SK-N-SH treated with all-trans-retinoic acid at 6 μM for 48 hours (cell line): ENCODE measurements around the gene TMEM170A.

Experiments
- ATAC-seq: fragments of 200-7000 bp; cut with Tn5 transposase; 3 replicates; pipeline ENCODE4 v1.9.1; 2020; ENCODE audit warnings: mild to moderate bottlenecking, moderate library complexity
- ARNTL ChIP-seq: fragments of 450-650 bp; formaldehyde crosslinking; IDR thresholded peaks from 2 replicates; pipeline ENCODE4 v1.5.0; 2020; ENCODE audit warnings: low read depth, mild to moderate bottlenecking, moderate library complexity, borderline replicate concordance
- BACH2 ChIP-seq: fragments of 250-450 bp; sonication (Bioruptor Pico); IDR thresholded peaks from 2 replicates; pipeline ENCODE4 v1.9.0; 2021; ENCODE audit warnings: mild to moderate bottlenecking, borderline replicate concordance
- CREB5 ChIP-seq: fragments of 250-450 bp; sonication (Bioruptor Pico); IDR thresholded peaks from 2 replicates; pipeline ENCODE4 v1.5.1; 2020; ENCODE audit warnings: low read depth, mild to moderate bottlenecking, moderate library complexity
- CSRNP3 ChIP-seq: fragments of 250-450 bp; sonication (Bioruptor Pico); IDR thresholded peaks from 2 replicates; pipeline ENCODE4 v1.5.1; 2021; ENCODE audit warnings: mild to moderate bottlenecking, moderate library complexity
- ESRRG ChIP-seq: fragments of 250-450 bp; sonication (Bioruptor Pico); IDR thresholded peaks from 2 replicates; pipeline ENCODE4 v1.6.1; 2021; ENCODE audit warnings: mild to moderate bottlenecking
- GLIS3 ChIP-seq: fragments of 250-450 bp; sonication (Bioruptor Pico); IDR thresholded peaks from 2 replicates; pipeline ENCODE4 v1.5.0; 2020; ENCODE audit warnings: mild to moderate bottlenecking, moderate library complexity
- ISL1 ChIP-seq: fragments of 250-450 bp; sonication (Bioruptor Pico); IDR thresholded peaks from 2 replicates; pipeline ENCODE4 v2.1.2; 2022; ENCODE audit warnings: mild to moderate bottlenecking, moderate library complexity
- OSR1 ChIP-seq: fragments of 250-450 bp; sonication (Bioruptor Pico); IDR thresholded peaks from 2 replicates; pipeline ENCODE4 v1.8.0; 2022; ENCODE audit warnings: moderate library complexity, mild to moderate bottlenecking, inconsistent platforms
- PATZ1 ChIP-seq: fragments of 250-450 bp; sonication (Bioruptor Pico); IDR thresholded peaks from 2 replicates; pipeline ENCODE4 v1.8.0; 2020; ENCODE audit warnings: mild to moderate bottlenecking, moderate library complexity, borderline replicate concordance
- POU6F1 ChIP-seq: fragments of 250-450 bp; sonication (Bioruptor Pico); IDR thresholded peaks from 2 replicates; pipeline ENCODE4 v1.8.0; 2021; ENCODE audit warnings: low read depth, mild to moderate bottlenecking, moderate library complexity, borderline replicate concordance
- PPARA ChIP-seq: fragments of 250-450 bp; sonication (Bioruptor Pico); IDR thresholded peaks from 2 replicates; pipeline ENCODE4 v1.5.0; 2020; ENCODE audit warnings: mild to moderate bottlenecking, borderline replicate concordance
- RARB ChIP-seq: fragments of 250-450 bp; sonication (Bioruptor Pico); IDR thresholded peaks from 2 replicates; pipeline ENCODE4 v1.8.0; 2021; ENCODE audit warnings: mild to moderate bottlenecking, moderate library complexity
- SNAI2 ChIP-seq: fragments of 250-450 bp; sonication (Bioruptor Pico); IDR thresholded peaks from 2 replicates; pipeline ENCODE4 v1.5.0; 2020; ENCODE audit warnings: mild to moderate bottlenecking, moderate library complexity
- TCF4 ChIP-seq: fragments of 250-450 bp; sonication (Bioruptor Pico); IDR thresholded peaks from 2 replicates; pipeline ENCODE4 v1.8.0; 2021; ENCODE audit warnings: mild to moderate bottlenecking, moderate library complexity, borderline replicate concordance
- TOX ChIP-seq: fragments of 250-450 bp; sonication (Bioruptor Pico); IDR thresholded peaks from 2 replicates; pipeline ENCODE4 v1.8.0; 2021; ENCODE audit warnings: mild to moderate bottlenecking, moderate library complexity, borderline replicate concordance
- TSHZ2 ChIP-seq: fragments of 250-450 bp; sonication (Bioruptor Pico); IDR thresholded peaks from 2 replicates; pipeline ENCODE4 v1.5.0; 2020; ENCODE audit warnings: mild to moderate bottlenecking, moderate library complexity
- ZC3H10 ChIP-seq: fragments of 250-450 bp; sonication (Bioruptor Pico); IDR thresholded peaks from 2 replicates; pipeline ENCODE4 v1.5.1; 2021; ENCODE audit warnings: mild to moderate bottlenecking, moderate library complexity
- ZFP3 ChIP-seq: fragments of 250-450 bp; sonication (Bioruptor Pico); IDR thresholded peaks from 2 replicates; pipeline ENCODE4 v1.5.0; 2020; ENCODE audit warnings: mild to moderate bottlenecking, moderate library complexity
- ZFP30 ChIP-seq: fragments of 450-650 bp; formaldehyde crosslinking; IDR thresholded peaks from 2 replicates; pipeline ENCODE4 v1.5.0; 2022; ENCODE audit warnings: mild to moderate bottlenecking, moderate library complexity
- ZNF565 ChIP-seq: fragments of 450-650 bp; formaldehyde crosslinking; conservative IDR thresholded peaks from 2 replicates; pipeline ENCODE4 v1.5.0; 2020; ENCODE audit warnings: low read depth, mild to moderate bottlenecking, moderate library complexity
- ZNF70 ChIP-seq: fragments of 450-650 bp; formaldehyde crosslinking; IDR thresholded peaks from 2 replicates; pipeline ENCODE4 v1.5.0; 2020; ENCODE audit warnings: mild to moderate bottlenecking, moderate library complexity
- ZNF8 ChIP-seq: fragments of 450-650 bp; formaldehyde crosslinking; IDR thresholded peaks from 2 replicates; pipeline ENCODE4 v1.5.0; 2020; ENCODE audit warnings: mild to moderate bottlenecking, moderate library complexity

TMEM170A gene

GRCh38 chr16:75479421-75479990 is 15.0 kb upstream of the TMEM170A start:
- no peak for ATAC-seq
- TF ChIP-seq CREB5 (CRISPR knock-in tag) (no peak), ZNF8 (CRISPR knock-in tag) (no peak), BACH2 (no peak), ZNF565 (no peak), CSRNP3 (no peak), ARNTL (CRISPR knock-in tag) (no peak), ESRRG (CRISPR knock-in tag) (no peak), ZFP30 (CRISPR knock-in tag) (no peak), ZC3H10 (no peak), ISL1 (no peak), TSHZ2 (CRISPR knock-in tag) (no peak), TCF4 (CRISPR knock-in tag) (no peak)

- no peak for ATAC-seq
- no peak for TF ChIP-seq SNAI2 (CRISPR knock-in tag)
- no peak for TF ChIP-seq ARNTL (CRISPR knock-in tag)
- TF ChIP-seq ZFP3 = no peak
- TF ChIP-seq BACH2 = no peak
- TF ChIP-seq ISL1 = no peak
- no peak for TF ChIP-seq CREB5 (CRISPR knock-in tag)
- TF ChIP-seq PATZ1 (CRISPR knock-in tag) = no peak
- no peak for TF ChIP-seq ZNF565
- no peak for TF ChIP-seq POU6F1 (CRISPR knock-in tag)
- TF ChIP-seq OSR1 = no peak
- no peak for TF ChIP-seq ZNF8 (CRISPR knock-in tag)
- no peak for TF ChIP-seq RARB (CRISPR knock-in tag)
- no peak for TF ChIP-seq ZNF70 (CRISPR knock-in tag)
- no peak for TF ChIP-seq GLIS3
- TF ChIP-seq ESRRG (CRISPR knock-in tag) = no peak
- no peak for TF ChIP-seq TOX (CRISPR knock-in tag)
- no peak for TF ChIP-seq ZFP30 (CRISPR knock-in tag)
- no peak for TF ChIP-seq TCF4 (CRISPR knock-in tag)
- no peak for TF ChIP-seq PPARA (CRISPR knock-in tag)
- TF ChIP-seq ZC3H10 = no peak
- TF ChIP-seq, all 23 proteins: peak for 0
These were observed 14.2 kb upstream of the TMEM170A start for GRCh38 chr16:75478480-75479345.
